DMS153 (cell line): Measurements from ENCODE around the gene PDLIM5.
"Not testable (repeated sequence)": the region's sequence is repeated elsewhere in the genome, so short reads cannot be mapped to it uniquely, and the experiment has no call there.

ENCODE experiments used
- DNase-seq: peaks from one replicate; lab custom pipeline; 2025; lab: John Stamatoyannopoulos, UW

Gene PDLIM5

GRCh38 chr4:94463771-94464170, 12.0 kb downstream of the PDLIM5 start:
- no peak for DNase-seq

GRCh38 chr4:94466371-94466770, 14.6 kb downstream of the PDLIM5 start:
- no peak for DNase-seq

- no peak for DNase-seq
Measured at GRCh38 chr4:94466923-94467322, 15.2 kb downstream of the PDLIM5 start.

GRCh38 chr4:94468093-94468769, 16.5 kb downstream of the PDLIM5 start:
- no peak for DNase-seq

- no peak for DNase-seq
Measured at GRCh38 chr4:94469221-94469784, 17.6 kb downstream of the PDLIM5 start.

- DNase-seq = no peak
Measured at GRCh38 chr4:94470132-94470531, 18.4 kb downstream of the PDLIM5 start.

GRCh38 chr4:94470782-94471181, 19.0 kb downstream of the PDLIM5 start:
- not testable (repeated sequence) for DNase-seq

GRCh38 chr4:94472056-94472826, 20.5 kb downstream of the PDLIM5 start:
- peak; percentile 86 for DNase-seq

GRCh38 chr4:94475050-94475449, 23.3 kb downstream of the PDLIM5 start:
- DNase-seq = no peak

- no peak for DNase-seq
Measured at GRCh38 chr4:94475794-94476193, 24.1 kb downstream of the PDLIM5 start.

GRCh38 chr4:94477227-94477626, 25.5 kb downstream of the PDLIM5 start:
- DNase-seq = no peak

- DNase-seq = not testable (repeated sequence)
Measured at GRCh38 chr4:94478805-94479204, 27.1 kb downstream of the PDLIM5 start.

GRCh38 chr4:94479358-94480141, 27.8 kb downstream of the PDLIM5 start:
- no peak for DNase-seq

GRCh38 chr4:94480362-94480951, 28.7 kb downstream of the PDLIM5 start:
- DNase-seq = no peak

- no peak for DNase-seq
Measured at GRCh38 chr4:94483895-94484294, 32.2 kb downstream of the PDLIM5 start.

- DNase-seq = no peak
Measured at GRCh38 chr4:94484818-94485217, 33.1 kb downstream of the PDLIM5 start.

- no peak for DNase-seq
Measured at GRCh38 chr4:94486372-94486801, 34.6 kb downstream of the PDLIM5 start.

- DNase-seq = no peak
Measured at GRCh38 chr4:94488670-94489069, 36.9 kb downstream of the PDLIM5 start.

- no peak for DNase-seq
Measured at GRCh38 chr4:94489098-94489497, 37.4 kb downstream of the PDLIM5 start.

- DNase-seq = no peak
Measured at GRCh38 chr4:94490437-94490836, 38.7 kb downstream of the PDLIM5 start.

GRCh38 chr4:94491322-94491721, 39.6 kb downstream of the PDLIM5 start:
- DNase-seq = no peak

GRCh38 chr4:94495408-94495807, 43.7 kb downstream of the PDLIM5 start:
- DNase-seq = no peak
